NCI-H2107 treated with DMSO at 0.1 percent for 48 hours (cell line): ENCODE results near the gene HDAC7.
"Not testable (repeated sequence)": the region's sequence is repeated elsewhere in the genome, so short reads cannot be mapped to it uniquely, and the experiment has no call there.

Source experiments
- DNase-seq: peaks from one replicate; lab custom pipeline; 2025; ENCODE audit not compliant: unreplicated experiment; lab: John Stamatoyannopoulos, UW

The HDAC7 gene

GRCh38 chr12:47849261-47849660 is 29.6 kb upstream of the HDAC7 start:
- no peak for DNase-seq

- DNase-seq: no peak
Observed at GRCh38 chr12:47848853-47849252, 29.1 kb upstream of the HDAC7 start.

GRCh38 chr12:47846294-47846996 is 26.7 kb upstream of the HDAC7 start:
- DNase-seq: no peak

- no peak for DNase-seq
Observed at GRCh38 chr12:47845081-47845480, 25.4 kb upstream of the HDAC7 start.

- no peak for DNase-seq
Observed at GRCh38 chr12:47844264-47845019, 24.7 kb upstream of the HDAC7 start.

GRCh38 chr12:47843226-47843980 is 23.7 kb upstream of the HDAC7 start:
- DNase-seq: no peak

GRCh38 chr12:47842543-47842942 is 22.8 kb upstream of the HDAC7 start:
- not testable (repeated sequence) for DNase-seq

GRCh38 chr12:47841910-47842309 is 22.2 kb upstream of the HDAC7 start:
- DNase-seq: no peak

- no peak for DNase-seq
Observed at GRCh38 chr12:47841501-47841900, 21.8 kb upstream of the HDAC7 start.

- DNase-seq: no peak
Observed at GRCh38 chr12:47840571-47840970, 20.9 kb upstream of the HDAC7 start.

GRCh38 chr12:47839214-47839876 is 19.6 kb upstream of the HDAC7 start:
- DNase-seq: peak; percentile 82

- peak; percentile 19 for DNase-seq
Observed at GRCh38 chr12:47838286-47838931, 18.7 kb upstream of the HDAC7 start.

- DNase-seq: peak; percentile 57
Observed at GRCh38 chr12:47837190-47838171, 17.8 kb upstream of the HDAC7 start.

GRCh38 chr12:47835831-47836155 is 16.1 kb upstream of the HDAC7 start:
- no peak for DNase-seq

- DNase-seq: no peak
Observed at GRCh38 chr12:47835006-47835830, 15.5 kb upstream of the HDAC7 start.

- no peak for DNase-seq
Observed at GRCh38 chr12:47834199-47834903, 14.6 kb upstream of the HDAC7 start.

GRCh38 chr12:47833591-47834012 is 13.9 kb upstream of the HDAC7 start:
- DNase-seq: no peak

- DNase-seq: no peak
Observed at GRCh38 chr12:47832263-47832933, 12.7 kb upstream of the HDAC7 start.
